Tibial nerve (tissue), 4 donors: ENCODE data around the gene AFAP1.

Experiments used
- CTCF ChIP-seq, 5 experiments: fragments of 200-600 bp in 3 of 5; fragments of 450-650 bp in 2 of 5; sonication (generic) in 3 of 5; IDR thresholded peaks; one replicate each; pipeline ENCODE4 v1.5.1; 2016 to 2019; ENCODE audit warnings: antibody characterized with exemption in 5 of 5, mild to moderate bottlenecking in 3 of 5, moderate library complexity in 2 of 5
- EP300 ChIP-seq, 2 donors: sonication (generic); formaldehyde crosslinking; IDR thresholded peaks; one replicate each; pipeline ENCODE4 v1.6.1; 2017; ENCODE audit warnings: antibody characterized with exemption in 2 of 2, mild to moderate bottlenecking in 1 of 2

GRCh38 chr4:7845493-7846128 is 94.0 kb downstream of the AFAP1 start:
- TF ChIP-seq CTCF (IDR thresholded peaks at IDR 0.05) (no peak), EP300 (IDR thresholded peaks at IDR 0.05) (no peak)
